GM12878 (cell line): ENCODE results near the gene TRIM62. TPM values are rescaled to one million over a fixed set of nuclear protein-coding genes. Genes with fewer than 3 reads are reported as not detected.

Experiments
- ATAC-seq: fragments of 200-7000 bp; cut with Tn5 transposase; 3 replicates; pipeline ENCODE4 v1.9.1; 2020; ENCODE audit warnings: mild to moderate bottlenecking, moderate library complexity
- BruUV-seq: library from RNA; stranded (reverse); fragments of 400-500 nt; replicated peaks from 2 replicates; lab custom pipeline; 2021; lab: Mats Ljungman, UMichigan
- CTCF ChIA-PET: fragments of 300-600 bp; sonication (Branson Sonifier 250); formaldehyde crosslinking; extraction: SDS; loops from one replicate; lab custom pipeline; 2021; ENCODE audit warnings: inconsistent platforms; lab: Yijun Ruan, JAX
- POLR2A ChIA-PET: fragments of 350-600 bp; formaldehyde crosslinking; extraction: SDS; loops from one replicate; lab custom pipeline; 2021; ENCODE audit warnings: inconsistent platforms; lab: Charles Lee
- RAD21 ChIA-PET: fragments of 300-600 bp; sonication (Branson Sonifier 250); formaldehyde crosslinking; loops from one replicate; lab custom pipeline; 2023; ENCODE audit warnings: antibody characterized with exemption; ENCODE audit not compliant: unreplicated experiment; lab: Charles Lee
- SMC1A ChIA-PET: fragments of 300-600 bp; sonication (Branson Sonifier 250); formaldehyde crosslinking; loops from one replicate; lab custom pipeline; 2023; ENCODE audit not compliant: unreplicated experiment, uncharacterized antibody; lab: Charles Lee
- DNase-seq: peaks from one replicate; pipeline ENCODE4 v3.0.0-alpha.2; 2011; ENCODE audit warnings: low read depth, low spot score
- FAIRE-seq: peaks from 3 replicates; lab custom pipeline; 2011; peaks lifted over from hg19 to GRCh38; lab: Jason Lieb, UNC
- H2AFZ ChIP-seq: 2 replicates; pipeline ENCODE4 v1.6.0; 2011; ENCODE audit warnings: low read depth, low read length, control low read depth; ENCODE audit not compliant: control insufficient read depth
- H3K27ac ChIP-seq: 2 replicates; pipeline ENCODE4 v1.5.1; 2011; ENCODE audit warnings: control low read depth; ENCODE audit not compliant: control insufficient read depth, insufficient read depth
- H3K27me3 ChIP-seq, 2 experiments: replicated peaks in 1 of 2; 2 replicates each; pipeline versions ENCODE4 v1.6.0 to v1.6.1; 2011; ENCODE audit warnings: low read length in 1 of 2; ENCODE audit not compliant: control insufficient read depth in 2 of 2, insufficient read depth in 2 of 2
- H3K36me3 ChIP-seq, 2 experiments: 2 replicates each; pipeline ENCODE4 v1.5.1; 2011; ENCODE audit warnings: low read length in 1 of 2; ENCODE audit not compliant: control insufficient read depth in 2 of 2, insufficient read depth in 2 of 2
- H3K4me1 ChIP-seq: 2 replicates; pipeline ENCODE4 v1.6.1; 2011; ENCODE audit warnings: mild to moderate bottlenecking, low read length, moderate library complexity, mixed read lengths; ENCODE audit not compliant: control insufficient read depth, insufficient read depth
- H3K4me2 ChIP-seq: 2 replicates; pipeline ENCODE4 v1.6.0; 2011; ENCODE audit warnings: control low read depth; ENCODE audit not compliant: control insufficient read depth, insufficient read depth
- H3K4me3 ChIP-seq: fragments of 200-600 bp; sonication (generic); 2 replicates; pipeline ENCODE4 v1.5.1; 2016
- H3K79me2 ChIP-seq: 2 replicates; pipeline ENCODE4 v1.6.0; 2011; ENCODE audit warnings: low read length; ENCODE audit not compliant: control insufficient read depth, insufficient read depth
- H3K9ac ChIP-seq: 2 replicates; pipeline ENCODE4 v1.8.0; 2011; ENCODE audit warnings: low read length, control low read depth, mixed read lengths; ENCODE audit not compliant: control insufficient read depth, insufficient read depth
- H3K9me3 ChIP-seq: replicated peaks from 3 replicates; pipeline ENCODE4 v1.5.1; 2011; ENCODE audit warnings: mild to moderate bottlenecking, low read length; ENCODE audit not compliant: control insufficient read depth, insufficient read depth
- H4K20me1 ChIP-seq: 2 replicates; pipeline ENCODE4 v1.6.0; 2011; ENCODE audit not compliant: control insufficient read depth, insufficient read depth
- BRCA1 ChIP-seq: IDR thresholded peaks from 2 replicates; pipeline ENCODE4 v1.6.1; 2011; ENCODE audit warnings: low read depth, low read length, improper control_type of control experiment
- CHD4 ChIP-seq: fragments of 200-600 bp; sonication (generic); IDR thresholded peaks from 2 replicates; pipeline ENCODE4 v1.6.1; 2016; ENCODE audit warnings: mild to moderate bottlenecking
- CUX1 ChIP-seq: IDR thresholded peaks from 2 replicates; pipeline ENCODE4 v1.6.1; 2012; ENCODE audit warnings: improper control_type of control experiment, low read depth, low read length; ENCODE audit not compliant: insufficient replicate concordance
- KLF5 ChIP-seq: fragments of 450-650 bp; IDR thresholded peaks from 2 replicates; pipeline ENCODE4 v1.6.1; 2014; ENCODE audit warnings: mild to moderate bottlenecking; ENCODE audit not compliant: partially characterized antibody
- MAX ChIP-seq: IDR thresholded peaks from 2 replicates; pipeline ENCODE4 v1.6.1; 2012; ENCODE audit warnings: low read depth, low read length, improper control_type of control experiment
- MEF2B ChIP-seq: fragments of 450-650 bp; IDR thresholded peaks from 2 replicates; pipeline ENCODE4 v1.6.1; 2018; ENCODE audit warnings: mild to moderate bottlenecking, moderate library complexity; ENCODE audit not compliant: partially characterized antibody, poor library complexity, severe bottlenecking
- MTA3 ChIP-seq: IDR thresholded peaks from 2 replicates; pipeline ENCODE4 v1.6.1; 2012; ENCODE audit warnings: low read length, inconsistent platforms, borderline replicate concordance
- SIN3A ChIP-seq: IDR thresholded peaks from 2 replicates; pipeline ENCODE4 v1.6.1; 2012; ENCODE audit warnings: low read depth, low read length, improper control_type of control experiment
- SREBF2 ChIP-seq: IDR thresholded peaks from 2 replicates; pipeline ENCODE4 v1.6.1; 2012; ENCODE audit warnings: mild to moderate bottlenecking, low read length
- ZNF274 ChIP-seq: IDR thresholded peaks from one replicate; pipeline ENCODE4 v1.8.0; 2011; ENCODE audit not compliant: insufficient read length, insufficient read depth
- WGBS: methylation state at CpG from one replicate; pipeline ENCODE4 v1.1.6; 2016; ENCODE audit warnings: low lambda C conversion rate; ENCODE audit not compliant: insufficient replicate concordance, insufficient coverage; ENCODE audit errors: missing lambda C conversion rate; 5-methylcytosine and 5-hydroxymethylcytosine counted together
- in situ Hi-C: fragments of 300-500 bp; cut with MboI; formaldehyde crosslinking; loops from 9 replicates; pipeline ENCODE4 v1.14.3; 2018; ENCODE audit warnings: mixed read lengths
- intact Hi-C: fragments of 100-400 bp; cut with micrococcal nuclease; formaldehyde crosslinking; loops from one replicate; pipeline ENCODE4 v1.14.2; 2022; ENCODE audit not compliant: unreplicated experiment
- polyA plus RNA-seq, 11 experiments: library from polyadenylated mRNA; depleted of rRNA in 4 of 11; unstranded in 6 of 11; stranded (reverse) in 5 of 11; fragments of >200 nt; fragmentation: Nextera tagmentation in 4 of 11; fragmentation: Illumina TruSeq in 1 of 11; extraction: Ambion mirVana in 4 of 11; extraction: Trizol in 1 of 11; gene quantifications; 1 replicate in 1 of 11; 2 replicates in 10 of 11; pipeline versions ENCODE4 v1.2.1 to v1.2.3, GENCODE V29; 2011 to 2016; ENCODE audit warnings: inconsistent platforms in 2 of 11, missing spikeins in 2 of 11, low read depth in 1 of 11
- total RNA-seq, 4 experiments: library from RNA; depleted of rRNA in 3 of 4; stranded (reverse); fragments of >200 nt in 3 of 4; fragmentation: Illumina TruSeq in 1 of 4; extraction: Trizol in 1 of 4; gene quantifications; 2 replicates each; pipeline versions ENCODE4 v1.2.1 to v1.2.3, GENCODE V29; 2013 to 2021
- TF ChIP-seq, protein P1 (sequence below): IDR thresholded peaks from 2 replicates; pipeline ENCODE4 v1.6.1; 2011; ENCODE audit warnings: mild to moderate bottlenecking, low read depth, low read length, moderate library complexity; ENCODE audit not compliant: insufficient replicate concordance

The TRIM62 gene
- total and polyA plus RNA-seq, 10 of the 15 experiments (the other 5 are each of a cell fraction or from before 2014, with no cell fraction given): 0.52 to 4.2 (median 1.9) TPM

GRCh38 chr1:33146003-33146402 is 35.8 kb downstream of the TRIM62 start:
- Histone ChIP-seq H3K9me3 (no peaks in the 10 kb centered on the region), H3K27me3 (no peaks in the 10 kb centered on the region), H3K36me3 (no peaks in the 10 kb centered on the region; a peak in 1 of 4 replicates), H3K79me2 (no peaks in the 10 kb centered on the region), H3K4me2 (no peak overlapping the region), H3K27ac (no peak overlapping the region), H3K4me1 (no peaks in the 10 kb centered on the region), H3K9ac (no peak overlapping the region), H4K20me1 (no peaks in the 10 kb centered on the region), H2AFZ (no peak overlapping the region), H3K4me3 (no peak overlapping the region)
- ChIA-PET CTCF (interaction anchor here (1.9 kb wide), 1 partner anchor 8 kb away, joined by 6 read pairs; no protein-coding TSS in a partner anchor), POLR2A (no interaction called here), RAD21 (interaction anchor here (0.6 kb wide), 1 partner anchor 310 kb away, joined by 3 read pairs; no protein-coding TSS in a partner anchor), SMC1A (no interaction called here)
- WGBS: 94% methylated on average over 3 of the region's 3 CpGs
- intact Hi-C loops: no loop called here
- BruUV-seq: no TSS peak
- ATAC-seq (no peak), FAIRE-seq (no peak), DNase-seq (no peak)
- in situ Hi-C loops: no loop called here
- TF ChIP-seq MEF2B (no peak), MAX (no peak), CUX1 (no peak), SREBF2 (no peak), CHD4 (no peak), BRCA1 (no peak), MTA3 (no peak), KLF5 (no peak), SIN3A (no peak), ZNF274 (no peak)
- TF ChIP-seq, protein P1, sequence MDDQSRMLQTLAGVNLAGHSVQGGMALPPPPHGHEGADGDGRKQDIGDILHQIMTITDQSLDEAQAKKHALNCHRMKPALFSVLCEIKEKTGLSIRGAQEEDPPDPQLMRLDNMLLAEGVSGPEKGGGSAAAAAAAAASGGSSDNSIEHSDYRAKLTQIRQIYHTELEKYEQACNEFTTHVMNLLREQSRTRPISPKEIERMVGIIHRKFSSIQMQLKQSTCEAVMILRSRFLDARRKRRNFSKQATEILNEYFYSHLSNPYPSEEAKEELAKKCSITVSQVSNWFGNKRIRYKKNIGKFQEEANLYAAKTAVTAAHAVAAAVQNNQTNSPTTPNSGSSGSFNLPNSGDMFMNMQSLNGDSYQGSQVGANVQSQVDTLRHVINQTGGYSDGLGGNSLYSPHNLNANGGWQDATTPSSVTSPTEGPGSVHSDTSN: no peak
